ENCODE measurements around the gene ARHGAP10. TPM values are rescaled to one million over a fixed set of nuclear protein-coding genes. Genes with fewer than 3 reads are reported as not detected.

The ARHGAP10 gene
- total and polyA plus RNA-seq, 10 of the 15 experiments (the other 5 are each of a cell fraction or from before 2014, with no cell fraction given): 1.3 to 25.8 (median 17.2) TPM

GRCh38 chr4:147811878-147812277 lies 80.0 kb downstream of the ARHGAP10 start:
- ChIA-PET POLR2A (interaction anchor here (0.8 to 1.4 kb wide), 4 partner anchors 16 to 37 kb away, joined by 3 to 4 read pairs (median 3); no protein-coding TSS in a partner anchor), SMC1A (ENCODE audit: uncharacterized antibody, unreplicated experiment) (interaction anchor here (1.4 to 2.1 kb wide), 5 partner anchors 10 to 33 kb away, joined by 3 to 11 read pairs (median 5); no protein-coding TSS in a partner anchor), CTCF (interaction anchor here (0.6 to 2.3 kb wide), 5 partner anchors 10 to 79 kb away, joined by 3 to 5 read pairs (median 4); no protein-coding TSS in a partner anchor), RAD21 (ENCODE audit: unreplicated experiment) (interaction anchor here (0.9 kb wide), 1 partner anchor 17 kb away, joined by 3 read pairs; no protein-coding TSS in a partner anchor)
- no peak overlapping the region for H3K9ac ChIP-seq (ENCODE audit: control insufficient read depth, insufficient read depth, low read length)
- H3K36me3 ChIP-seq (ENCODE audit: control insufficient read depth in 2 of 2, insufficient read depth in 2 of 2, low read length in 1 of 2): 0 out of 4 replicates have a peak, but pooled peaks cover 0 to 3% of the 10 kb centered on the region in 2 experiments
- intact Hi-C loops (cut with micrococcal nuclease; ENCODE audit: unreplicated experiment) (no loop called here), in situ Hi-C loops (cut with MboI) (no loop called here)
- DNase-seq (ENCODE audit: low read depth, low spot score) (no peak), ATAC-seq (no peak), FAIRE-seq (no peak)
- no peaks in the 10 kb centered on the region; the same call in 1 of the 2 replicates for H4K20me1 ChIP-seq (ENCODE audit: control insufficient read depth, insufficient read depth)
- no peak overlapping the region for H3K4me2 ChIP-seq (ENCODE audit: control insufficient read depth, insufficient read depth)
- H3K27ac ChIP-seq (ENCODE audit: control insufficient read depth, insufficient read depth): no peak overlapping the region
- H2AFZ ChIP-seq (ENCODE audit: control insufficient read depth, low read depth, low read length): no peak overlapping the region
- over 99% methylated on average over 6 of the region's 6 CpGs for WGBS (ENCODE audit: insufficient coverage, insufficient replicate concordance, low lambda C conversion rate, missing lambda C conversion rate)
- H3K4me3 ChIP-seq: no peak overlapping the region
- peaks cover 7% of the 10 kb centered on the region for H3K4me1 ChIP-seq (ENCODE audit: control insufficient read depth, insufficient read depth, low read length)
- peaks cover 46% of the 10 kb centered on the region for H3K79me2 ChIP-seq (ENCODE audit: control insufficient read depth, insufficient read depth, low read length)
- H3K27me3 ChIP-seq (replicated peaks in 1 of 2; ENCODE audit: control insufficient read depth in 2 of 2, insufficient read depth in 2 of 2, low read length in 1 of 2): no peaks in the 10 kb centered on the region
- BruUV-seq (replicated peaks): no TSS peak
- TF ChIP-seq ZZZ3 (IDR thresholded peaks at IDR 0.05; ENCODE audit: control insufficient read depth, insufficient read length, low read depth) (no peak), ZNF24 (IDR thresholded peaks at IDR 0.05) (no peak), SP1 (IDR thresholded peaks at IDR 0.05; ENCODE audit: low read depth, low read length) (no peak), RFX5 (IDR thresholded peaks at IDR 0.05; ENCODE audit: low read depth, low read length) (no peak), BACH1 (IDR thresholded peaks at IDR 0.05; ENCODE audit: borderline replicate concordance) (no peak), SREBF2 (IDR thresholded peaks at IDR 0.05; ENCODE audit: low read length) (no peak), IKZF2 (IDR thresholded peaks at IDR 0.05) (no peak), SPI1 (IDR thresholded peaks at IDR 0.05; ENCODE audit: borderline replicate concordance, insufficient read depth, low read depth, low read length) (no peak), RAD51 (IDR thresholded peaks at IDR 0.05) (no peak), PBX3 (IDR thresholded peaks at IDR 0.05; ENCODE audit: insufficient replicate concordance, low read depth, low read length) (no peak), TBL1XR1 (IDR thresholded peaks at IDR 0.05; ENCODE audit: low read depth, low read length) (no peak), IRF5 (IDR thresholded peaks at IDR 0.05; ENCODE audit: borderline replicate concordance) (no peak), STAT1 (conservative IDR thresholded peaks at IDR 0.05) (no peak)
- no peaks in the 10 kb centered on the region for H3K9me3 ChIP-seq (replicated peaks; ENCODE audit: control insufficient read depth, insufficient read depth, low read length)

Data from GM12878 (cell line).